Common myeloid progenitor, CD34-positive (primary cell): ENCODE results near the gene YPEL5.
A peak's percentile ranks its signal among the peaks of the same experiment; 100 is the strongest.

Source experiments
- CTCF ChIA-PET: fragments of 350-600 bp; sonication (Branson Sonifier 250); formaldehyde crosslinking; loops from one replicate; lab custom pipeline; 2021; ENCODE audit warnings: antibody characterized with exemption; lab: Charles Lee
- POLR2A ChIA-PET: fragments of 350-600 bp; sonication (Branson Sonifier 250); formaldehyde crosslinking; loops from one replicate; lab custom pipeline; 2021; ENCODE audit warnings: antibody characterized with exemption; lab: Charles Lee
- DNase-seq, 3 donors: peaks; one replicate each; pipeline versions ENCODE4 v3.0.0 to v3.0.0-alpha.2; 2013
- H3K27ac ChIP-seq, 2 experiments: 1 replicate in 1 of 2; 2 replicates in 1 of 2; pipeline ENCODE4 v1.7.0; 2013; ENCODE audit warnings: inconsistent platforms in 2 of 2, low read length in 2 of 2, mild to moderate bottlenecking in 2 of 2, low read depth in 1 of 2, moderate library complexity in 1 of 2; ENCODE audit not compliant: severe bottlenecking in 2 of 2, insufficient read depth in 1 of 2, poor library complexity in 1 of 2
- H3K27me3 ChIP-seq, 5 experiments: replicated peaks in 2 of 5; 1 replicate in 3 of 5; 2 replicates in 2 of 5; pipeline versions ENCODE4 v1.6.1 to v1.7.0; 2013; ENCODE audit warnings: low read length in 4 of 5, mild to moderate bottlenecking in 2 of 5, moderate library complexity in 2 of 5, inconsistent platforms in 1 of 5; ENCODE audit not compliant: insufficient read depth in 5 of 5, control insufficient read depth in 4 of 5
- H3K36me3 ChIP-seq, 4 experiments: 1 replicate in 2 of 4; 2 replicates in 2 of 4; pipeline versions ENCODE4 v1.6.1 to v1.7.0; 2013; ENCODE audit warnings: low read length in 3 of 4, control low read depth in 1 of 4, mild to moderate bottlenecking in 1 of 4; ENCODE audit not compliant: control insufficient read depth in 4 of 4, insufficient read depth in 4 of 4
- H3K4me1 ChIP-seq, 4 experiments: 1 replicate in 3 of 4; 2 replicates in 1 of 4; pipeline versions ENCODE4 v1.6.1 to v1.7.1; 2013; ENCODE audit warnings: low read length in 3 of 4, mild to moderate bottlenecking in 3 of 4, control low read depth in 1 of 4, inconsistent platforms in 1 of 4, moderate library complexity in 1 of 4; ENCODE audit not compliant: control insufficient read depth in 4 of 4, insufficient read depth in 4 of 4; ENCODE audit errors: control extremely low read depth in 1 of 4
- H3K4me3 ChIP-seq, 7 experiments: 1 replicate in 4 of 7; 2 replicates in 3 of 7; pipeline versions ENCODE4 v1.5.1 to v1.7.0; 2013; ENCODE audit warnings: mild to moderate bottlenecking in 7 of 7, low read length in 6 of 7, moderate library complexity in 6 of 7, inconsistent platforms in 2 of 7, low read depth in 2 of 7, control low read depth in 1 of 7; ENCODE audit not compliant: insufficient read depth in 4 of 7, control insufficient read depth in 1 of 7; ENCODE audit errors: extremely low read depth in 1 of 7
- H3K9me3 ChIP-seq, 5 experiments: 1 replicate in 4 of 5; 2 replicates in 1 of 5; pipeline versions ENCODE4 v1.6.1 to v1.7.1; 2013; ENCODE audit warnings: low read length in 4 of 5, mild to moderate bottlenecking in 2 of 5, inconsistent platforms in 1 of 5, low read depth in 1 of 5, moderate library complexity in 1 of 5; ENCODE audit not compliant: control insufficient read depth in 4 of 5, insufficient read depth in 2 of 5; ENCODE audit errors: control extremely low read depth in 1 of 5
- WGBS: methylation state at CpG from one replicate; pipeline ENCODE4 v1.1.5; 2013; ENCODE audit not compliant: insufficient coverage; 5-methylcytosine and 5-hydroxymethylcytosine counted together

Gene YPEL5

DNA sequence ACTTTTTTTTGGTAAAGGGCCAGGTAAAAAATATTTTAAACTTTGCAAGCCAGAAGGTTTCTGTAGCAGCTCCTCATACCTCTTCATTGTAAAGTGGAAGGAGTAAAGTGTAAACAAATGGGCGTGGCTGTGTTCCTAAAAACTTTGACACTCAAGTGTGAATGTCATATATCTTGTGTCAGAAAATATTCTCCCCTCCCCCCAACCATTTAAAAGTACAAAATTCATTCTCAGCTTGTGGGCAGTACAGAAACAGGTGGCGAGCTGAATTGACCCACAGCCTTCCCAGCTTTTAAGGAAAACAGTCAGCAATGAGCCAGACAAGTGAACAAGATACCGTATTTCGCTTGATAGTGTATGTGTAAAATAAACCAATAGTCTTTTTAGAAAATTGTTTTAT, 4.0 kb downstream of the YPEL5 start:
- Histone ChIP-seq H3K4me3 (no peak overlapping the region), H3K27ac (no peak overlapping the region), H3K4me1 (peaks cover 25 to 39% (median 33%) of the 10 kb centered on the region in 4 experiments), H3K27me3 (no peaks in the 10 kb centered on the region), H3K36me3 (peaks cover 3 to 34% (median 9%) of the 10 kb centered on the region in 4 experiments), H3K9me3 (no peaks in the 10 kb centered on the region)
- POLR2A ChIA-PET, result no interaction called here
- DNase-seq, result peak in 1 of 3 donors; percentile 19
- no CpG with 5 or more reads among the region's 4 CpGs for WGBS
- CTCF ChIA-PET, result interaction anchor here (0.8 to 8.3 kb wide), 7 partner anchors 7 to 560 kb away, joined by 3 to 68 read pairs (median 5); no protein-coding TSS in a partner anchor

- CTCF ChIA-PET, result interaction anchor here (8.3 kb wide), 1 partner anchor 11 kb away, joined by 68 read pairs; no protein-coding TSS in a partner anchor
Measured at GRCh38 chr2:30152385-30152784, 5.6 kb downstream of the YPEL5 start.

DNA sequence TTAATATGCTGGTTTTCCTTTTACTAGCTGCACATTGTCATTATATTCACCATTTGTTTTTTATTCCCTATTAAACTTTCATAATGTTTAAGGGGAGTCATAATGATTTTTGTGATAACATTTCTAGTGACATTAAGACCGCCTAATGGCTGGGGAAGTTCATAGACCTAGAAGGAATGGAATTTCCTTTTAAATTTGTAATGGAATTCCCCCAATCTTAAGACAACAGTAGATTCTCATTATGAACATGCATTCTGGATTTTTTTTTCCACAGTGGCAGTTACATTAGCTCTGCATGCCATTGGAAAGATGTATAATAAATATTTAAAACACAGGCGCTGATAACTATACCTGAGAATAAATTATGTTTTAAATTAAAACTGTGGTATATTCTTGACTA, 8.4 kb downstream of the YPEL5 start:
- Histone ChIP-seq H3K4me1 (peaks cover 8 to 12% (median 9%) of the 10 kb centered on the region in 4 experiments), H3K36me3 (peaks cover 14 to 62% (median 36%) of the 10 kb centered on the region in 4 experiments), H3K9me3 (no peaks in the 10 kb centered on the region), H3K27me3 (no peaks in the 10 kb centered on the region), H3K27ac (no peak overlapping the region), H3K4me3 (no peak overlapping the region)
- ChIA-PET POLR2A (no interaction called here), CTCF (interaction anchor here (1.6 to 3.2 kb wide), 3 partner anchors 10 to 556 kb away, joined by 3 to 13 read pairs (median 6); no protein-coding TSS in a partner anchor)
- no peak for DNase-seq
- WGBS, result no CpG with 5 or more reads among the region's 2 CpGs

More at GRCh38 chr2:30152385-30152784, 5.6 kb downstream of the YPEL5 start:
- Histone ChIP-seq H3K4me3 (no peak overlapping the region), H3K27ac (no peak overlapping the region), H3K9me3 (no peaks in the 10 kb centered on the region), H3K4me1 (peaks cover 22 to 33% (median 29%) of the 10 kb centered on the region in 4 experiments), H3K36me3 (peaks cover 12 to 47% (median 15%) of the 10 kb centered on the region in 4 experiments), H3K27me3 (no peaks in the 10 kb centered on the region)
- no peak for DNase-seq
- no CpG with 5 or more reads among the region's 1 CpG for WGBS
- POLR2A ChIA-PET, result interaction anchor here (0.7 kb wide), 1 partner anchor 10 kb away, joined by 3 read pairs; no protein-coding TSS in a partner anchor

DNA sequence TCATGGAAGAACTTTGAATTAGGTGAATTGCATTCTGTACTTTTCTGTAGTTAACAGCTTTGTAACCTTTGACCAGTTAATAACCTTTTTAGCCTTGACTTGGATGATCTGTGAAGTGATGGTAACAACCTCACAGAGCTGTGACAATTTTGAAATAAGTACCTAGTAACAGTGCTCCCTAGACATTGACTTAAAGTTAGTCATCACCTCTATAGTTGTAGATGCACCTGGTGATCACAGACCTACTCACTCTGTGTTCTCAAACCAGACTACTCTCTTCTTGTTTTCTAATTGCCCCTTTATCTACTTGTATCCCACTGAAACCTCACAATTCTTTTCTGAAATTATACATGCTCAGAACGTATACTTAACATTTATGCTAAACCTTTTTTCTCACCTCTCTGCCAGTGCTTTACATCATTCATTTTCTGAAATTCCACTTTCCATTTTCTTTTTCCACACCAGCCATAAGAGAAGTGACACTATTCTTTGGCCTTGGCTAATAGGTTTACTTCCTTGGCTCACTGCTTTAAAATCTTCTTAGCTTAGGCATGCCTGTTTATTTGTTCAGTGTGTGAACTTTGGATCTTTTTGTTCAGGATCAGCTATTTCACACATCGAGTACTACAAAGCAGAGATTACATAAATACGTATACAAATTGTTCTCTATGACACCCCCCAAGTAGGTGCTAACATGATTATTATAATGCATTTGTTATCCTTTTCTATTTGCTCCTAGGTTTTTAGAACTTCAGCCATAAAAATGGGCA, 9.3 kb downstream of the YPEL5 start:
- no peak for DNase-seq
- POLR2A ChIA-PET, result no interaction called here
- WGBS, result 90% methylated on average over 1 of the region's 3 CpGs

GRCh38 chr2:30157616-30158015, 10.8 kb downstream of the YPEL5 start:
- POLR2A ChIA-PET, result no interaction called here

More for the DNA sequence above, 9.3 kb downstream of the YPEL5 start:
- H3K9me3 ChIP-seq, result no peaks in the 10 kb centered on the region
- peaks cover 0 to 11% (median under 1%) of the 10 kb centered on the region in 4 experiments for H3K4me1 ChIP-seq
- H3K27ac ChIP-seq, result no peak overlapping the region
- H3K27me3 ChIP-seq, result no peaks in the 10 kb centered on the region
- CTCF ChIA-PET, result interaction anchor here (1.1 to 3.2 kb wide), 6 partner anchors 7 to 556 kb away, joined by 3 to 17 read pairs (median 4); no protein-coding TSS in a partner anchor
- H3K36me3 ChIP-seq, result peaks cover 14 to 60% (median 36%) of the 10 kb centered on the region in 4 experiments
- H3K4me3 ChIP-seq, result no peak overlapping the region

GRCh38 chr2:30159766-30160165, 13.0 kb downstream of the YPEL5 start:
- POLR2A ChIA-PET, result interaction anchor here (2.0 kb wide), 1 partner anchor 12 kb away, joined by 4 read pairs; no protein-coding TSS in a partner anchor
- DNase-seq, result no peak
- peaks cover 12 to 45% (median 35%) of the 10 kb centered on the region in 4 experiments for H3K36me3 ChIP-seq
- CTCF ChIA-PET, result interaction anchor here (1.3 kb wide), 2 partner anchors 8 kb away, joined by 4 read pairs; no protein-coding TSS in a partner anchor
- no peaks in the 10 kb centered on the region for H3K9me3 ChIP-seq
- WGBS, result 80% methylated on average over 1 of the region's 2 CpGs
- no peak overlapping the region for H3K4me3 ChIP-seq
- H3K27ac ChIP-seq, result no peak overlapping the region
- H3K27me3 ChIP-seq, result no peaks in the 10 kb centered on the region
- peaks cover 0 to 17% (median 0%) of the 10 kb centered on the region in 4 experiments for H3K4me1 ChIP-seq

More at GRCh38 chr2:30157616-30158015, 10.8 kb downstream of the YPEL5 start:
- Histone ChIP-seq H3K27me3 (no peaks in the 10 kb centered on the region), H3K27ac (no peak overlapping the region), H3K36me3 (peaks cover 12 to 55% (median 35%) of the 10 kb centered on the region in 4 experiments), H3K4me1 (peaks cover 0 to 17% (median 0%) of the 10 kb centered on the region in 4 experiments), H3K9me3 (no peaks in the 10 kb centered on the region), H3K4me3 (no peak overlapping the region)
- CTCF ChIA-PET, result interaction anchor here (0.9 to 3.2 kb wide), 3 partner anchors 8 to 549 kb away, joined by 3 to 17 read pairs (median 13); no protein-coding TSS in a partner anchor
- 100% methylated on average over 4 of the region's 4 CpGs for WGBS
- DNase-seq, result no peak
